ENCODE measurements around the gene ZSWIM4. TPM values are rescaled to one million over a fixed set of nuclear protein-coding genes. Genes with fewer than 3 reads are reported as not detected.

Gene ZSWIM4
- total and polyA plus RNA-seq, 10 of the 15 experiments (the other 5 are each of a cell fraction or from before 2014, with no cell fraction given) = 0.73 to 11.1 (median 1.8) TPM; not detected in 2

GRCh38 chr19:13864046-13864666 lies 68.9 kb downstream of the ZSWIM4 start:
- peaks cover 8% of the 10 kb centered on the region for H3K4me1 ChIP-seq (ENCODE audit: control insufficient read depth, insufficient read depth, low read length)
- in situ Hi-C loops (cut with MboI) (loop anchor here (5.0 kb wide), 3 partner anchors 82 to 587 kb away; no protein-coding TSS in a partner anchor), intact Hi-C loops (cut with micrococcal nuclease; ENCODE audit: unreplicated experiment) (loop anchor here (5.0 kb wide), 2 partner anchors 142 to 587 kb away; no protein-coding TSS in a partner anchor)
- H3K36me3 ChIP-seq (ENCODE audit: control insufficient read depth in 2 of 2, insufficient read depth in 2 of 2, low read length in 1 of 2) = no peaks in the 10 kb centered on the region
- no TSS peak for BruUV-seq (replicated peaks)
- ATAC-seq (no peak), FAIRE-seq (no peak), DNase-seq (ENCODE audit: low read depth, low spot score) (no peak)
- H4K20me1 ChIP-seq (ENCODE audit: control insufficient read depth, insufficient read depth) = no peaks in the 10 kb centered on the region
- H3K9me3 ChIP-seq (replicated peaks; ENCODE audit: control insufficient read depth, insufficient read depth, low read length) = no peaks in the 10 kb centered on the region; the same call in 2 of the 3 replicates
- H2AFZ ChIP-seq (ENCODE audit: control insufficient read depth, low read depth, low read length) = no peak overlapping the region
- ChIA-PET SMC1A (ENCODE audit: uncharacterized antibody, unreplicated experiment) (interaction anchor here (1.9 to 4.6 kb wide), 5 partner anchors 24 to 116 kb away, joined by 6 to 65 read pairs (median 21); partner anchors contain the start of gene C19orf53), CTCF (interaction anchor here (1.3 to 4.6 kb wide), 14 partner anchors 7 to 267 kb away, joined by 4 to 136 read pairs (median 12); partner anchors contain the start of gene ZSWIM4), RAD21 (ENCODE audit: unreplicated experiment) (interaction anchor here (0.5 to 3.8 kb wide), 12 partner anchors 8 to 274 kb away, joined by 3 to 68 read pairs (median 17); partner anchors contain the start of gene C19orf53), POLR2A (interaction anchor here (0.7 to 8.5 kb wide), 5 partner anchors 13 to 80 kb away, joined by 3 to 85 read pairs (median 37); partner anchors contain the start of gene ZSWIM4)
- TF ChIP-seq NRF1 (conservative IDR thresholded peaks at IDR 0.05; ENCODE audit: low read depth, low read length) = no peak
- peak; percentile 34; the same call in 1 of the 2 replicates for TF ChIP-seq NR2F1 (conservative IDR thresholded peaks at IDR 0.05)
- no peak for TF ChIP-seq RCOR1 (conservative IDR thresholded peaks at IDR 0.05; ENCODE audit: low read depth, low read length)
- TF ChIP-seq ZNF24 (IDR thresholded peaks at IDR 0.05) = no peak
- no peak for TF ChIP-seq PAX8 (IDR thresholded peaks at IDR 0.05)
- no peak for TF ChIP-seq RELB (IDR thresholded peaks at IDR 0.05; ENCODE audit: low read depth)
- TF ChIP-seq REST (IDR thresholded peaks at IDR 0.05; ENCODE audit: low read depth, low read length) = no peak
- TF ChIP-seq EED (IDR thresholded peaks at IDR 0.05; ENCODE audit: low read depth) = no peak
- 37% methylated on average over 13 of the region's 13 CpGs for WGBS (ENCODE audit: insufficient coverage, insufficient replicate concordance, low lambda C conversion rate, missing lambda C conversion rate)
- no peak overlapping the region for H3K4me3 ChIP-seq
- H3K27me3 ChIP-seq (replicated peaks in 1 of 2; ENCODE audit: control insufficient read depth in 2 of 2, insufficient read depth in 2 of 2, low read length in 1 of 2) = peaks cover 0 to 1% of the 10 kb centered on the region in 2 experiments; a peak in 2 of 4 replicates
- no peak overlapping the region for H3K4me2 ChIP-seq (ENCODE audit: control insufficient read depth, insufficient read depth)
- H3K27ac ChIP-seq (ENCODE audit: control insufficient read depth, insufficient read depth) = no peak overlapping the region
- no peaks in the 10 kb centered on the region for H3K79me2 ChIP-seq (ENCODE audit: control insufficient read depth, insufficient read depth, low read length)
- H3K9ac ChIP-seq (ENCODE audit: control insufficient read depth, insufficient read depth, low read length) = no peak overlapping the region

Data from GM12878 (cell line).